ENCODE results near the gene MARCHF10.

Gene MARCHF10

GRCh38 chr17:62658136-62658920 lies 149.8 kb downstream of the MARCHF10 start:
- no peak overlapping the region for H3K27ac ChIP-seq (ENCODE audit: low read length)
- peaks cover 0 to 10% of the 10 kb centered on the region in 2 donors for H3K4me1 ChIP-seq (ENCODE audit: control insufficient read depth in 1 of 2, insufficient read depth in 2 of 2, low read length in 2 of 2)
- peaks cover 0 to 5% of the 10 kb centered on the region in 2 donors for H3K9me3 ChIP-seq (ENCODE audit: control insufficient read depth in 1 of 2, low read length in 2 of 2)
- H3K4me3 ChIP-seq (ENCODE audit: low read depth in 1 of 2, low read length in 2 of 2) = no peak overlapping the region
- no peaks in the 10 kb centered on the region for H3K27me3 ChIP-seq (ENCODE audit: low read depth, low read length)
- H3K36me3 ChIP-seq (ENCODE audit: control insufficient read depth in 1 of 2, insufficient read depth in 2 of 2, low read length in 2 of 2) = no peaks in the 10 kb centered on the region

GRCh38 chr17:62657690-62658089 lies 150.4 kb downstream of the MARCHF10 start:
- no peak overlapping the region for H3K4me3 ChIP-seq (ENCODE audit: low read depth in 1 of 2, low read length in 2 of 2)
- no peak overlapping the region for H3K27ac ChIP-seq (ENCODE audit: low read length)
- H3K9me3 ChIP-seq (ENCODE audit: control insufficient read depth in 1 of 2, low read length in 2 of 2) = peaks cover 0 to 5% of the 10 kb centered on the region in 2 donors
- peaks cover 0 to 15% of the 10 kb centered on the region in 2 donors for H3K4me1 ChIP-seq (ENCODE audit: control insufficient read depth in 1 of 2, insufficient read depth in 2 of 2, low read length in 2 of 2)
- no peaks in the 10 kb centered on the region for H3K27me3 ChIP-seq (ENCODE audit: low read depth, low read length)
- no peaks in the 10 kb centered on the region for H3K36me3 ChIP-seq (ENCODE audit: control insufficient read depth in 1 of 2, insufficient read depth in 2 of 2, low read length in 2 of 2)

DNA sequence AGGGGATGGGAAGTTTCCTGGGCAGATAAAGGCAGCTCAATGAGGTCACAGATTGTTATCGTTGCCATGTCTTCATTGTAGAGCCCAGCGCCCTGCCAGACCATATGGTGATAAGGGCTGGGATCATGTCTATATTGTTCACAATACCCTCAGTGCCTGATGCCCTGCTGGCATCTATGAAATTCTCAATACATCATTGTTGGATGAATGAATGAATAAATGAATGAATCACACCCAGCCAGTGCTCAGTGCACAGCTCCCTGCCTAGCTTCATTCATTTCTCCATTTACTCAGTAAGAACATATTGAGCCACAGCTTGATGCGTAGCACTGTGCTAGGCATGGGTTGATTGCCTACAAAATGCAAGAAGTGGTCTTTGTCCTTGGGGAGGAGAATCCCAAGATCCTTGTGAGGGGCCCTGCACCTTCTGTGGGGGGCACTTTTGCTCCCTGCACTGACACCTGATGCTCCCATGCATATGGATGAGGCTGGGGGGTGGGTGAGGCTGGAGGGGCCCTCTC lies 150.9 kb downstream of the MARCHF10 start:
- H3K36me3 ChIP-seq (ENCODE audit: control insufficient read depth in 1 of 2, insufficient read depth in 2 of 2, low read length in 2 of 2) = no peaks in the 10 kb centered on the region
- peaks cover 0 to 16% of the 10 kb centered on the region in 2 donors for H3K4me1 ChIP-seq (ENCODE audit: control insufficient read depth in 1 of 2, insufficient read depth in 2 of 2, low read length in 2 of 2)
- no peaks in the 10 kb centered on the region for H3K27me3 ChIP-seq (ENCODE audit: low read depth, low read length)
- H3K4me3 ChIP-seq (ENCODE audit: low read depth in 1 of 2, low read length in 2 of 2) = no peak overlapping the region
- peaks cover 0 to 5% of the 10 kb centered on the region in 2 donors for H3K9me3 ChIP-seq (ENCODE audit: control insufficient read depth in 1 of 2, low read length in 2 of 2)
- no peak overlapping the region for H3K27ac ChIP-seq (ENCODE audit: low read length)

DNA sequence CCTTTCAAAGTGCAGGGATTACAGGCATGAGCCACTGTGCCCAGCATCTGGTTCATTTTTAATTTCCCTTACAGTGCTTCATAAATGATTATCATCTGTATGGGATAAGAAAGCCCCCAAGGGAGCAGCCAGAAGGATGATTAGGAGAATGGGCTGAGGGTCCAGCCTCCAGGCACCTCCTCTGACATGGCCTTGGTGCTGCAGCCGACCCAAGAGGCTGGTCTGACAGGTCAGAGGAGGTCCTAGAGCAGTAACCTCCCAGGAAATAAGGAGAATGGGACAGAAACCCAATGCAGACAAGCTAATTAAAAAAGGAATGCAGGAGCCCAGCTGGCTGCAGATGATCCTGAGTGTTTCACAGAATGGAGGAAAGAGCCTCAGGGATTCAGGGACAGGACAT lies 151.7 kb downstream of the MARCHF10 start:
- no peaks in the 10 kb centered on the region for H3K27me3 ChIP-seq (ENCODE audit: low read depth, low read length)
- H3K4me1 ChIP-seq (ENCODE audit: control insufficient read depth in 1 of 2, insufficient read depth in 2 of 2, low read length in 2 of 2) = peaks cover 0 to 16% of the 10 kb centered on the region in 2 donors
- H3K27ac ChIP-seq (ENCODE audit: low read length) = no peak overlapping the region
- no peak overlapping the region for H3K4me3 ChIP-seq (ENCODE audit: low read depth in 1 of 2, low read length in 2 of 2)
- H3K9me3 ChIP-seq (ENCODE audit: control insufficient read depth in 1 of 2, low read length in 2 of 2) = peaks cover 0 to 5% of the 10 kb centered on the region in 2 donors
- no peaks in the 10 kb centered on the region for H3K36me3 ChIP-seq (ENCODE audit: control insufficient read depth in 1 of 2, insufficient read depth in 2 of 2, low read length in 2 of 2)

DNA sequence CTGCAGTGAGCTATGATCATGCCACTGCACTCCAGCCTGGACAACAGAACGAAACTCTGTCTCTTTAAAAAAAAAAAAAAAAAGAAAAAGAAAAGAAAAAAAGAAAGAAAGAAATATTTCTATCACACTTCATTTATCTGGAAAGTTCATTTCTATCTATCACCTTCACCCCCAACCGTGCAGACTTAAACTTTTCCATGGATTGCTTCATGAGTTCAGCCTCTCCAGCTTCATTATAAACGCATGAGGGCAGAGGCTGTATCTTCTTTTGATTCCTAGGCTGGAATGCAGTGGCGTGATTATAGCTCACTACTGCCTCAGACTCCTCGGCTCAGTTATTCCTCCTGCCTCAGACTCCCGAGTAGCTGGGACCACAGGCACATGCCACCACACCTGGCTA lies 152.5 kb downstream of the MARCHF10 start:
- no peaks in the 10 kb centered on the region for H3K27me3 ChIP-seq (ENCODE audit: low read depth, low read length)
- no peak overlapping the region for H3K4me3 ChIP-seq (ENCODE audit: low read depth in 1 of 2, low read length in 2 of 2)
- H3K27ac ChIP-seq (ENCODE audit: low read length) = no peak overlapping the region
- no peaks in the 10 kb centered on the region for H3K36me3 ChIP-seq (ENCODE audit: control insufficient read depth in 1 of 2, insufficient read depth in 2 of 2, low read length in 2 of 2)
- peaks cover 0 to 5% of the 10 kb centered on the region in 2 donors for H3K9me3 ChIP-seq (ENCODE audit: control insufficient read depth in 1 of 2, low read length in 2 of 2)
- H3K4me1 ChIP-seq (ENCODE audit: control insufficient read depth in 1 of 2, insufficient read depth in 2 of 2, low read length in 2 of 2) = peaks cover 0 to 16% of the 10 kb centered on the region in 2 donors

DNA sequence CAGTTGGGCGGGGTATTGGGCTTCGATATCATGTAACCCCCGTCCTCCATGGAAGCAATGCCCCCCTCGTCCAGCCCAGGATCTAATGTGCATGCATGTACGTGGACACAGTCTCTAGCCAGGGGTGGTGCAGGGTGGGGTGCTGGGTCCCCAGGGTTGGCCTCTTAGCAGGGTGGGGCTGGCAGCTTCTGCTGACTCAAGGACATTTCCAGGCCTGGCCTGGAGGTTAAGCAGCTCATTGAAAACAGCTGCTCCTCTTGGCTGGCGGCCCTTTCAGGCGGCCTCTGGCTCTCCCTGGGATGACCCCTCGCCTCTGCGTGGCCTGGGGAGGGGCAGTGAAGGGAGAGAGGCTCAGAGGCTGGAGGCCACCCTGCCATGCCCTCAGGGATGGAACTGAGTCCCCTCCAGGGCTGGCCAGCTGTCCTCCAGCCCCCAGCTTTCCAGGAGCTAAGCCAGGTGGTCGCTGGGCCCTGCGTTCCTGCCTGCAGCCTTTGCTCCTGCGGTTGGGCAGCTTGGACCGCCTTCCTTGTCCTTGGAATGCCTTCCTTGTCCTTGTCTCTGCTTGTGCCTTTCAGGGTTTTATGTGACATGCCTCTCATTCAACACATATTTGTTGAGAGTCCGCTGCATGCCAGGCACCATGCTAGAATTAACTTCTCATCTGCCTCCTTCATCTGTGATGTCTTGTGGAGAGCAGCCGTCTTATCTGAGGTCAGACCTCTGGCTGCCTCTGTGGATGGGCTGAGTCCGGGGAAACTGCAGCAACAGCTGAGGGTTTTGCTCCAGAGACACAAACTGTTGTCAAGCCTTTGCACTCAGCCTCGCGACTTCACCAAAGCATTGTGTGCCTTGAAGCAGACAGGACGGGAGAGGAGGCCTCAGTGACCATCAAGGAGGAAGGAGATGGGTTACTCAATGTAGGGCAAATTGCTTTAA lies 154.0 kb downstream of the MARCHF10 start:
- peaks cover 0 to 17% of the 10 kb centered on the region in 2 donors for H3K4me1 ChIP-seq (ENCODE audit: control insufficient read depth in 1 of 2, insufficient read depth in 2 of 2, low read length in 2 of 2)
- no peaks in the 10 kb centered on the region for H3K36me3 ChIP-seq (ENCODE audit: control insufficient read depth in 1 of 2, insufficient read depth in 2 of 2, low read length in 2 of 2)
- peak overlapping the region in 1 of 2 donors; percentile 65 for H3K4me3 ChIP-seq (ENCODE audit: low read depth in 1 of 2, low read length in 2 of 2)
- H3K27me3 ChIP-seq (ENCODE audit: low read depth, low read length) = no peaks in the 10 kb centered on the region
- no peaks in the 10 kb centered on the region for H3K9me3 ChIP-seq (ENCODE audit: control insufficient read depth in 1 of 2, low read length in 2 of 2)
- H3K27ac ChIP-seq (ENCODE audit: low read length) = no peak overlapping the region

- H3K9me3 ChIP-seq (ENCODE audit: control insufficient read depth in 1 of 2, low read length in 2 of 2) = no peaks in the 10 kb centered on the region
- H3K36me3 ChIP-seq (ENCODE audit: control insufficient read depth in 1 of 2, insufficient read depth in 2 of 2, low read length in 2 of 2) = no peaks in the 10 kb centered on the region
- H3K27me3 ChIP-seq (ENCODE audit: low read depth, low read length) = no peaks in the 10 kb centered on the region
- H3K4me3 ChIP-seq (ENCODE audit: low read depth in 1 of 2, low read length in 2 of 2) = peak overlapping the region; percentile 46 to 65
- H3K27ac ChIP-seq (ENCODE audit: low read length) = no peak overlapping the region
- H3K4me1 ChIP-seq (ENCODE audit: control insufficient read depth in 1 of 2, insufficient read depth in 2 of 2, low read length in 2 of 2) = peaks cover 0 to 20% of the 10 kb centered on the region in 2 donors
Measured at GRCh38 chr17:62653002-62653825, 154.9 kb downstream of the MARCHF10 start.

DNA sequence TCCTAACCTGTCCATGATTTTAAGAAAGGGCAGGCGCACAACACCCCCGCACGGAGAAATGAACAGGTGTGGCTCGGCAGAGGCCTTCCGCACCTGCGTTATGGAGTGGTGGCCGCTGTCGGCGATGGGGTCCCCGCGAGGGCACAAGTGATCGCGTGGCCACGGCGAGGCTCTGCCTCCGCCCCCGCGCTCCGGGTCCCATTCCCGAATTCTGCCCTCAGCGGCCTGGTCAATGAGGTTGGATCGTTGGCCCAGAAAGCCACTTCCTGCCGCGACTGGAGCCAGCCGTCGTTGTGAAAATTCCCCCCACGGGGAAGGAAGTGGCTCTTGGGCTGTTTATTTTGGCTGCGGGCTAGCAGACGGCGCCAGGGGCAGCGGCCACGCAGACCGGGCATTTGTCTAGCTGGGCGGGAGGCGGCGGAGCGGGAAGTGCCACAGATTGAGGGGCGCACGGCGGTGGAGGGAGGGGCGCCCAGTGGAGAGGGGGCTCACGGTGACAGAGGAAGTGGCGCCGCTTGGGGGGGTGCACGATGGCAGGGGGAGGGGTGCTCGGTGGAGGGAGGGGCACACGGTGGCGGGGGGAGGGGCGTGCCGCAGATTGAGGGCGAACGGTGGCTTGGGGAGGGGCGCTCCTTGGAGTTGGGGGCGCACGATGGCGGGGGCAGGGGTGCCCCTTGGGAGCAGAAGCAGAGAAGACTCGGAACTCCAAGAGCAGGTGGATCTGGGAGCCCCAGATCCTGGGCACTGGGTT lies 155.7 kb downstream of the MARCHF10 start:
- Histone ChIP-seq H3K27ac (ENCODE audit: low read length) (no peak overlapping the region), H3K36me3 (ENCODE audit: control insufficient read depth in 1 of 2, insufficient read depth in 2 of 2, low read length in 2 of 2) (no peaks in the 10 kb centered on the region), H3K4me1 (ENCODE audit: control insufficient read depth in 1 of 2, insufficient read depth in 2 of 2, low read length in 2 of 2) (peaks cover 0 to 20% of the 10 kb centered on the region in 2 donors), H3K9me3 (ENCODE audit: control insufficient read depth in 1 of 2, low read length in 2 of 2) (no peaks in the 10 kb centered on the region), H3K27me3 (ENCODE audit: low read depth, low read length) (no peaks in the 10 kb centered on the region), H3K4me3 (ENCODE audit: low read depth in 1 of 2, low read length in 2 of 2) (peak overlapping the region; percentile 46 to 65)

Data from muscle layer of duodenum (tissue), 2 donors.